Measurements from ENCODE around the gene C11orf58. TPM values are rescaled to one million over a fixed set of nuclear protein-coding genes. Genes with fewer than 3 reads are reported as not detected.
A peak's percentile ranks its signal among the peaks of the same experiment; 100 is the strongest.

The C11orf58 gene
- total RNA-seq, 4 donors from 2014 or later: 65.5 to 115 (median 99.9) TPM

- DNase-seq: no peak
- TF ChIP-seq EP300 (IDR thresholded peaks at IDR 0.05; ENCODE audit: low read depth) (no peak), POLR2A (IDR thresholded peaks at IDR 0.05) (no peak), POLR2AphosphoS5 (IDR thresholded peaks at IDR 0.05) (no peak)
- TF ChIP-seq, protein P1, sequence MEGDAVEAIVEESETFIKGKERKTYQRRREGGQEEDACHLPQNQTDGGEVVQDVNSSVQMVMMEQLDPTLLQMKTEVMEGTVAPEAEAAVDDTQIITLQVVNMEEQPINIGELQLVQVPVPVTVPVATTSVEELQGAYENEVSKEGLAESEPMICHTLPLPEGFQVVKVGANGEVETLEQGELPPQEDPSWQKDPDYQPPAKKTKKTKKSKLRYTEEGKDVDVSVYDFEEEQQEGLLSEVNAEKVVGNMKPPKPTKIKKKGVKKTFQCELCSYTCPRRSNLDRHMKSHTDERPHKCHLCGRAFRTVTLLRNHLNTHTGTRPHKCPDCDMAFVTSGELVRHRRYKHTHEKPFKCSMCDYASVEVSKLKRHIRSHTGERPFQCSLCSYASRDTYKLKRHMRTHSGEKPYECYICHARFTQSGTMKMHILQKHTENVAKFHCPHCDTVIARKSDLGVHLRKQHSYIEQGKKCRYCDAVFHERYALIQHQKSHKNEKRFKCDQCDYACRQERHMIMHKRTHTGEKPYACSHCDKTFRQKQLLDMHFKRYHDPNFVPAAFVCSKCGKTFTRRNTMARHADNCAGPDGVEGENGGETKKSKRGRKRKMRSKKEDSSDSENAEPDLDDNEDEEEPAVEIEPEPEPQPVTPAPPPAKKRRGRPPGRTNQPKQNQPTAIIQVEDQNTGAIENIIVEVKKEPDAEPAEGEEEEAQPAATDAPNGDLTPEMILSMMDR (IDR thresholded peaks at IDR 0.05): no peak
- 90 to 98% methylated on average over 8 to 17 of the region's 17 CpGs for WGBS, 2 donors (ENCODE audit: low coverage in 1 of 2)
- Histone ChIP-seq H3K4me3 (no peak overlapping the region), H3K27me3 (no peaks in the 10 kb centered on the region), H3K36me3 (no peaks in the 10 kb centered on the region), H3K27ac (no peak overlapping the region), H3K9me3 (no peaks in the 10 kb centered on the region), H3K4me1 (peaks cover 0 to 9% (median 0%) of the 10 kb centered on the region in 4 donors)
- in situ Hi-C loops (cut with MboI; ENCODE audit: low pct_ligation_motif_present in 1 of 4, low pct_unique_long_range_greater_than_20kb in 1 of 4, low sequenced_read_pairs in 3 of 4) (no loop called here), intact Hi-C loops (cut with DNase I; ENCODE audit: low total_unique reads) (no loop called here)
Measured at GRCh38 chr11:16794047-16794818, 55.8 kb downstream of the C11orf58 start.

DNA sequence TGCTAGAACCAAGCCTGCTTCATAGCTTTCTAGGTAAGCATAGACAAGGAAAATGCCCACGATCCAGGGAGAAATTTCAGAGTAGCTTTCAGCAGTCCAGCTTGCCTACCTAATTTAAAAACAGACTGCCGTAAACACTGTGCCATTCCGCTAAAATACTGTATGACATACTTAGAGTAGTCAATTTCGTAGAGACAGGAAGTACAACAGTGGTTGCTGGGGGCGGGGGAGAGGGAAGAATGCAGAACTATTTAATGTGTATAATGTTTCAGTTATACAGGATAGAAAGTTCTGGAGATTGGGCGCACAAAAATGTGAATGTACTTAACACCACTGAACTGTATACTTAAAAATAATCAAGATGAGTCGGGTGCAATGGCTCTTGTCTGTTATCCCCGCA, 56.7 kb downstream of the C11orf58 start:
- Histone ChIP-seq H3K27ac (peak overlapping the region in 2 of 4 donors; percentile 21 to 48), H3K4me1 (peaks cover 0 to 9% (median 0%) of the 10 kb centered on the region in 4 donors), H3K36me3 (peaks cover 0 to 4% (median 0%) of the 10 kb centered on the region in 4 donors), H3K9me3 (no peaks in the 10 kb centered on the region), H3K4me3 (no peak overlapping the region), H3K27me3 (no peaks in the 10 kb centered on the region)
- TF ChIP-seq POLR2AphosphoS5 (IDR thresholded peaks at IDR 0.05) (no peak), POLR2A (IDR thresholded peaks at IDR 0.05) (no peak), EP300 (IDR thresholded peaks at IDR 0.05; ENCODE audit: low read depth) (no peak)
- TF ChIP-seq, protein P1 (IDR thresholded peaks at IDR 0.05): no peak
- intact Hi-C loops (cut with DNase I; ENCODE audit: low total_unique reads): no loop called here
- in situ Hi-C loops (cut with MboI; ENCODE audit: low pct_ligation_motif_present in 1 of 4, low pct_unique_long_range_greater_than_20kb in 1 of 4, low sequenced_read_pairs in 3 of 4): no loop called here
- DNase-seq: no peak
- WGBS, 2 donors (ENCODE audit: low coverage in 1 of 2): 75 to 79% methylated on average over 5 to 8 of the region's 8 CpGs

DNA sequence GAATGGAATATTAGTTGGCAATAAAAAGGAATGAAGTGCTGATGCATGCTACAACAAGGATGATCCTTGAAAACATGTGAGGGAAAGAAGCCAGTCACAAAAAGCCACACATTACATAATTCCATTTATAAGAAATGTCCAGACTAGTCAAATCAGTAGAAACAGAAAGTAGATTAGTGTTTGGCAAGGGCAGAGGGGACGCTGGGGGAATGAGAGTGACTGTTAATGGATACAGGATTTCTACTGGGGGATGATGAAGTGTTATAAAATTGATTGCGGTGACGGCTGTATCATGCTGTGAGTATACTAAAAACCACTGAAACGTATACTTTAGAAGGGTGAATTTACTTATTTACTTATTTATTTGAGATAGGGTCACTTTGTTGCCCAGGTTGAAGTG, 57.9 kb downstream of the C11orf58 start:
- no peaks in the 10 kb centered on the region for H3K27me3 ChIP-seq
- peaks cover 0 to 4% (median 0%) of the 10 kb centered on the region in 4 donors for H3K36me3 ChIP-seq
- H3K27ac ChIP-seq: no peak overlapping the region
- TF ChIP-seq POLR2A (IDR thresholded peaks at IDR 0.05) (no peak), POLR2AphosphoS5 (IDR thresholded peaks at IDR 0.05) (no peak)
- WGBS, 2 donors (ENCODE audit: low coverage in 1 of 2): 29 to 92% methylated on average over 1 to 4 of the region's 4 CpGs
- no peaks in the 10 kb centered on the region for H3K9me3 ChIP-seq
- no peak overlapping the region for H3K4me3 ChIP-seq
- in situ Hi-C loops (cut with MboI; ENCODE audit: low pct_ligation_motif_present in 1 of 4, low pct_unique_long_range_greater_than_20kb in 1 of 4, low sequenced_read_pairs in 3 of 4): no loop called here
- H3K4me1 ChIP-seq: peaks cover 0 to 2% (median 0%) of the 10 kb centered on the region in 4 donors
- intact Hi-C loops (cut with DNase I; ENCODE audit: low total_unique reads): no loop called here
- DNase-seq: no peak

- WGBS, 2 donors (ENCODE audit: low coverage in 1 of 2): 75 to 100% methylated on average over 1 to 3 of the region's 3 CpGs
- Histone ChIP-seq H3K9me3 (no peaks in the 10 kb centered on the region), H3K4me3 (no peak overlapping the region), H3K36me3 (peaks cover 0 to 4% (median 0%) of the 10 kb centered on the region in 4 donors), H3K27me3 (no peaks in the 10 kb centered on the region), H3K27ac (no peak overlapping the region), H3K4me1 (no peaks in the 10 kb centered on the region)
- DNase-seq: no peak
- intact Hi-C loops (cut with DNase I; ENCODE audit: low total_unique reads): no loop called here
- TF ChIP-seq EP300 (IDR thresholded peaks at IDR 0.05; ENCODE audit: low read depth) (no peak), POLR2AphosphoS5 (IDR thresholded peaks at IDR 0.05) (no peak), POLR2A (IDR thresholded peaks at IDR 0.05) (no peak)
- TF ChIP-seq, protein P1 (IDR thresholded peaks at IDR 0.05): no peak
- in situ Hi-C loops (cut with MboI; ENCODE audit: low pct_ligation_motif_present in 1 of 4, low pct_unique_long_range_greater_than_20kb in 1 of 4, low sequenced_read_pairs in 3 of 4): no loop called here
Measured at GRCh38 chr11:16797776-16798175, 59.3 kb downstream of the C11orf58 start.

All from transverse colon (tissue), 4 donors.